ENCODE data around the gene SERINC1. TPM values are rescaled to one million over a fixed set of nuclear protein-coding genes. Genes with fewer than 3 reads are reported as not detected.
"Not testable (repeated sequence)": the region's sequence is repeated elsewhere in the genome, so short reads cannot be mapped to it uniquely, and the experiment has no call there.

The SERINC1 gene
- total RNA-seq = 176 TPM

DNA sequence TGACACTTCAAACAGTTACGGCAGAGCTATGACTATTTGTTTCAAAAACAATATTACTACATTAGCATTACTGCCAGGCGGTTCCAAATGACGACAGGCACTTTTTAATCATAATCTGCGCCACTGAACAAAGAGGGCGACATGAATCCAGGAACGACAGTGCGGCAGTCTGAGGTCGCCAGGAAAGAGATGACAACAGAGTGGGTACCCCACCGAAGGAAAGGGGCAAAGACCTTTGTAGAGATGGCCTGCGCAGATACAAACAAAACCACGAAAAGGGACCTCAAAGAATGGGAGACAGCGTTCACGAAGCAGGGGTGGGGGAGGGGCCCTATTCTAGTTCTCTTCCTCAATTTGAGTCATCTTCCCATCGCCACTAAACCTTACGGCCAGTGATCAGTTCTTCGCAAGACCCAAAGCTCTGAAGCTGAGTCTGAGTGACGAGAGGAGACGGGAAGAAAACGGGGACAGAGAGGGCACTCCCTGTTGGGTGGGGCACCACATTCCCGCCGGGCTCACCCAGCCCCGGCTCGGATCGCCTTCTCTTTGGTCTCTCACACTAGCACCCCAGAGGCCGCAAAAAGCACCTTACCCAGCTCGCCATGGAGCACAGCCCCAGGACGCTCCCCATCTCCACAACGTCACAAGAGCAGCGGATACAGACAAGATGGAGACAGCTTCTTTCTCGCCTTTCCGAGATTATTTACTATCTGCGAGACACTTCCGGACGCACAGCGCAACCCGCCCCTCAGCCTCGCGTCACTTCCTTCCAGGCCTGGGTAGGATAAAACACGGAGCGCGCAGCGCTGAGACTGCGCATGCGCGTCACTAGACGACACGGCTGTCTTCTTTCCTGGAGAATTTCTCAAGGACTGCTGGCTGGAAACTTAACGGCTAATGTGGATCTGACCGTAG is at the start of gene SERINC1:
SERINC1 (minus strand) TSS at position 701 of the 915 bp plus-strand sequence; CDS start at position 631, 70 bp downstream.
- Histone ChIP-seq H3K9me3 (ENCODE audit: control insufficient read depth in 3 of 3, low read length in 3 of 3) (no peaks in the 10 kb centered on the region), H3K36me3 (ENCODE audit: control insufficient read depth in 3 of 3, insufficient read depth in 3 of 3, low read length in 3 of 3) (peaks cover 0 to 4% (median 0%) of the 10 kb centered on the region in 3 donors), H3K4me3 (ENCODE audit: low read length in 3 of 3) (peak within 1 kb of the TSS; percentile 97 to 99 (median 98)), H3K4me1 (ENCODE audit: control insufficient read depth in 3 of 3, insufficient read depth in 3 of 3, low read length in 3 of 3) (peaks cover 4 to 8% (median 4%) of the 10 kb centered on the region in 3 donors), H3K9ac (ENCODE audit: low read depth in 1 of 3, low read length in 3 of 3) (peak within 1 kb of the TSS; percentile 90 to 99 (median 97)), H3K27me3 (ENCODE audit: control insufficient read depth in 3 of 3, insufficient read depth in 3 of 3, low read length in 3 of 3) (no peaks in the 10 kb centered on the region), H3K27ac (ENCODE audit: low read depth, low read length) (peak within 1 kb of the TSS; percentile 90)

DNA sequence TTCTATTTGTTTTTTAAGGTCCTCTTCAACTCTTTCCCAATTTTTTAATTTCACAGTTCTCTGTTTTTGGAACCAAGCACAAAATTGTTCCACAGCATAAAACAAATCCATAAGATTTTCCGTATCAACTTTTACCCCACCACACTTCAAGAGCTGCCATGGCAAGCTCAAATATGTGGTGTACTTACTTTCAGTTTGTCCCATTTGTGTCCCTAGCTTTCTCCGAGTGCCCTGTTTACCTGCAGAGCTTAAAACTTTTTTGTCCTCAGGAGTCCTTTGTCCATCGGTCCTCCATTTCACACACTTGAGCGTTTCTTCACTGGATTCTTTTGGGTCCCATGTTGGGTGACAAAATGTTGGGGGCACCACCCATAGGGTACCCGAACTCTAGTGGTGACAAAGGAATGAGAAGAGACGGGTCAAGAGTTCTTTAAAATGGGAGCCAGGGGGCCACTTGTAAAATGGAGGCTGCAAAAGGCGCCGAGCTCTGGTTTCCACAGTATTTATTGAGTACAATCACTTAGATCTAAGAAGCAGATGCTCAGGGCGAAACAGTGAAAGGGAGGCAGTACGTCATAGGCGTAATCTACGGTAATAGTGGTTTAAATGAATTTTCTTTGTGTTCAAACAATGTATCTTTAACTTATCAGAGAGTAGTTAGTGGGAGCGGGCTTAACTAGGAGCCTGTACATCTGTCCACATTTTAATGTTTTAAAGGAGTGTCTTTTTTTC is 39.8 kb upstream of the SERINC1 start:
- no peaks in the 10 kb centered on the region for H3K27me3 ChIP-seq (ENCODE audit: control insufficient read depth in 3 of 3, insufficient read depth in 3 of 3, low read length in 3 of 3)
- H3K36me3 ChIP-seq (ENCODE audit: control insufficient read depth in 3 of 3, insufficient read depth in 3 of 3, low read length in 3 of 3) = no peaks in the 10 kb centered on the region
- H3K4me3 ChIP-seq (ENCODE audit: low read length in 3 of 3) = no peak overlapping the region
- H3K9ac ChIP-seq (ENCODE audit: low read depth in 1 of 3, low read length in 3 of 3) = no peak overlapping the region
- no peaks in the 10 kb centered on the region for H3K4me1 ChIP-seq (ENCODE audit: control insufficient read depth in 3 of 3, insufficient read depth in 3 of 3, low read length in 3 of 3)
- no peak overlapping the region for H3K27ac ChIP-seq (ENCODE audit: low read depth, low read length)
- H3K9me3 ChIP-seq (ENCODE audit: control insufficient read depth in 3 of 3, low read length in 3 of 3) = no peaks in the 10 kb centered on the region

DNA sequence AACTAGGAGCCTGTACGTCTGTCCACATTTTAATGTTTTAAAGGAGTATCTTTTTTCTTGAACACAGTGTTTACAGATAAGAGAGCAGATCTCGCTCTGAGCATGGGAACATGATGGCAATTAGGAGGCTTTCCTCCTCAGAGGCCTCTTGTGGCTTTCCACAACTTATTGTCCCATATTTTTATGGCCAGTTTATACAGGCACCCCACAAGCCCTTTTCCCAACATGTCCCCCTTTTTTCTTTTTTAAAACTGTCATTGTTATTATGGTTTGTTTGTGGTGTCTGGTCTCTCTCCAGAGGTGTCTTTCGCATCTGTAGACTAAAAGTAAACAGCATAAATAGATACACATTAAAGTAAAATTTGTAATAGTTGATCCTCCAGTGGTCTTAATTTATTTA is 33.6 kb upstream of the SERINC1 start:
- not testable (repeated sequence) for H3K4me3 ChIP-seq (ENCODE audit: low read length in 3 of 3); H3K27me3 ChIP-seq (ENCODE audit: control insufficient read depth in 3 of 3, insufficient read depth in 3 of 3, low read length in 3 of 3); H3K9me3 ChIP-seq (ENCODE audit: control insufficient read depth in 3 of 3, low read length in 3 of 3); H3K27ac ChIP-seq (ENCODE audit: low read depth, low read length); H3K36me3 ChIP-seq (ENCODE audit: control insufficient read depth in 3 of 3, insufficient read depth in 3 of 3, low read length in 3 of 3); H3K9ac ChIP-seq (ENCODE audit: low read depth in 1 of 3, low read length in 3 of 3); H3K4me1 ChIP-seq (ENCODE audit: control insufficient read depth in 3 of 3, insufficient read depth in 3 of 3, low read length in 3 of 3)

DNA sequence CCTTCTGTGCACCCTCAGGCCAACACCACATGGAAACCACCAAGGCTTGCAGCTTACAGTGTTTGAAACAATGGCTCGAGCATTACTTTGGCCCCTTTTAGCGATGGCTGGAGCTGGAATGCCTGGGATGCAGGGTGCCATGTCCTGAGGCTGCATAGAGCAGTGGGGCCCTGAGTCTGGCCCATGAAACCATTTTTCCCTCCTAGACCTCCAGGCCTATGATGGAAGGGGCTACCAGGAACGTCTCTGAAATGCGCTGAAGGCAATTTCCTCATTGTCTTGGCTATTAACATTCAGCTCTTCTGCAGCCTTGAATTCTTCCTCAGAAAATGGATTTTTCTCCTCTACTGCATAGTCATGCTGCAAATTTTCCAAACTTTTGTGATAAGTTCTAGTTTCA is 29.9 kb upstream of the SERINC1 start:
- Histone ChIP-seq H3K27me3 (ENCODE audit: control insufficient read depth in 3 of 3, insufficient read depth in 3 of 3, low read length in 3 of 3) (no peaks in the 10 kb centered on the region), H3K4me1 (ENCODE audit: control insufficient read depth in 3 of 3, insufficient read depth in 3 of 3, low read length in 3 of 3) (no peaks in the 10 kb centered on the region), H3K4me3 (ENCODE audit: low read length in 3 of 3) (no peak overlapping the region), H3K9ac (ENCODE audit: low read depth in 1 of 3, low read length in 3 of 3) (no peak overlapping the region), H3K27ac (ENCODE audit: low read depth, low read length) (no peak overlapping the region), H3K36me3 (ENCODE audit: control insufficient read depth in 3 of 3, insufficient read depth in 3 of 3, low read length in 3 of 3) (no peaks in the 10 kb centered on the region), H3K9me3 (ENCODE audit: control insufficient read depth in 3 of 3, low read length in 3 of 3) (peaks cover 0 to 3% (median 3%) of the 10 kb centered on the region in 3 donors)

DNA sequence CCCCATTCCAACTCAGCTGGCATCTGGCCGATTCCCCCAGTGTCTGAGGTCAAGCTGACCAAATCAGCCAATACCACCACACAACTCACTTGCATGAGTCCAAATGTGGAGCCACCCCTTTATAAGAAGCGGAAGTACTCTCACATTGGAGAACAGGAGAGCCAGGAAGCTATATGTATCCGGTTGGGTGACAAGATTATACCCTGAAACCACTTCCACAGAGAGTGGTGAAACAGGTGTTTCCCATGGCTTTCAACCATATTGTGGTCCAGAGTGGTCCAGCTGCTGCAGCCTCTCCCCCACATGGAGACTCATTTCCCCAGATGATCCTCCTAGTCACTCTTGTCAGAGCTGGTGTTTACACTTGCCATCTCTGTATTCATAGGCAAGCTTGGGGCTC is 24.0 kb upstream of the SERINC1 start:
- Histone ChIP-seq H3K36me3 (ENCODE audit: control insufficient read depth in 3 of 3, insufficient read depth in 3 of 3, low read length in 3 of 3) (no peaks in the 10 kb centered on the region), H3K9me3 (ENCODE audit: control insufficient read depth in 3 of 3, low read length in 3 of 3) (peaks cover 0 to 2% (median 0%) of the 10 kb centered on the region in 3 donors)

DNA sequence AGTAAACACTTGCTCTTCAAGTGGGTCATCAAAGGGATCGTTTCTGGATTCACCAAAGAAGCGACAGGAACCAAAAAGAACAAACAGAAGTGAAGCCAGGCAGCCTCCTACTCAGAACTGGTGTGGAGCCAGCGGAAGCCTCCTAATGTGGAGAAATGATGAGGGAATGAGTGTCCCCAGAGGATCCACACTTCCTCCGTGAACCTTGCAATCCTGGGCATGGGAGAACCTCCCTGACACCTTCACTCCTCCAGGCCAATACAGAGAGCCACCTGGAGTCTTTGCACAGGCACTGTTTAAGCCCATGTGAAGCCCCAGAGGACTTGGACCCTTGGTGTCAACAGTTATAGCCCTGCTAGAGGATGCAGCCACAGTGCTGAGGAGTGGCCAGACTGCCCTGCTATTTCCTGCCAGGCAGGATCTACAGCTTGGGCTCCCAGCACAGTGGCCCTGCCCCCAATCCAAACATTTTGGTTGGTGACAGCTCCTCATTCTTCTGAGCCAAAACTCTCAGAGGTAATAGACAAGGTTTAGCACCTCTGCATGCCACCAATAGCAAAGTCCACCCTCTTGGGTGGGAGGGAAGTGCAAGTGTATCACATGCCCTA is 23.2 kb upstream of the SERINC1 start:
- Histone ChIP-seq H3K4me1 (ENCODE audit: control insufficient read depth in 3 of 3, insufficient read depth in 3 of 3, low read length in 3 of 3) (no peaks in the 10 kb centered on the region), H3K27ac (ENCODE audit: low read depth, low read length) (no peak overlapping the region), H3K9me3 (ENCODE audit: control insufficient read depth in 3 of 3, low read length in 3 of 3) (peaks cover 0 to 2% (median 0%) of the 10 kb centered on the region in 3 donors), H3K27me3 (ENCODE audit: control insufficient read depth in 3 of 3, insufficient read depth in 3 of 3, low read length in 3 of 3) (no peaks in the 10 kb centered on the region), H3K4me3 (ENCODE audit: low read length in 3 of 3) (no peak overlapping the region), H3K36me3 (ENCODE audit: control insufficient read depth in 3 of 3, insufficient read depth in 3 of 3, low read length in 3 of 3) (no peaks in the 10 kb centered on the region), H3K9ac (ENCODE audit: low read depth in 1 of 3, low read length in 3 of 3) (no peak overlapping the region)

More for the DNA sequence above, 24.0 kb upstream of the SERINC1 start:
- Histone ChIP-seq H3K4me1 (ENCODE audit: control insufficient read depth in 3 of 3, insufficient read depth in 3 of 3, low read length in 3 of 3) (no peaks in the 10 kb centered on the region), H3K9ac (ENCODE audit: low read depth in 1 of 3, low read length in 3 of 3) (no peak overlapping the region), H3K27me3 (ENCODE audit: control insufficient read depth in 3 of 3, insufficient read depth in 3 of 3, low read length in 3 of 3) (no peaks in the 10 kb centered on the region), H3K4me3 (ENCODE audit: low read length in 3 of 3) (no peak overlapping the region), H3K27ac (ENCODE audit: low read depth, low read length) (no peak overlapping the region)

DNA sequence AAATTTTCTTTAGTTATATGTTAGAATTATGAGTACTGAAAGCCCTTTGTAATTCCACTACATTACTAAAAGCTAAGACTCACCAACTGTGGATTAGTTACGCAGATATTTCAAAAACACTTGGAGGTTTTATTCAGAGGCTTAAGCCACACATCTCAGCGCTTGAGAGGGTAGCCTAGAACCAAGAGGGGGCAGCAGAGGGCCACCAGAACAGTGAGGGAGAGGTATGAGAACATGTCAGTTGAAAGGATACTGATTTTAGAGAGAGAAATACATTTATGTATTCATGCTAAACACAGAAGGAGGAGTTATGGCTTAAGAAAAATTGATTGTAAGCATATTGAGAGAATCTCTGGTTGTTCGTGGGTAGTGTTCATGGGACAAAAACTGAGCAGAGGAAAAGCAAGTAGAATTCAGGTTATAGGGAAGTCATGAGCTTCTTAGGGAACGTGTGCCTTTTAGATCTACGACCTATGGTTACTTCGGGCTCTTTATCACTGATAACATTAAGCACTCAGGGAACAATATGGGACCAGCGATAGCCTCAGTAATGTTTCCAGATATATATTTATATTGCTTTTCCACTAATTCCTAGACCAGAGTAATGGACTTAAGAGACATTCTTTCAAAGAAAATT is 20.4 kb upstream of the SERINC1 start:
- Histone ChIP-seq H3K9me3 (ENCODE audit: control insufficient read depth in 3 of 3, low read length in 3 of 3) (peaks cover 0 to 2% (median 0%) of the 10 kb centered on the region in 3 donors), H3K4me3 (ENCODE audit: low read length in 3 of 3) (peak overlapping the region in 1 of 3 donors; percentile 46), H3K4me1 (ENCODE audit: control insufficient read depth in 3 of 3, insufficient read depth in 3 of 3, low read length in 3 of 3) (no peaks in the 10 kb centered on the region), H3K36me3 (ENCODE audit: control insufficient read depth in 3 of 3, insufficient read depth in 3 of 3, low read length in 3 of 3) (no peaks in the 10 kb centered on the region), H3K27ac (ENCODE audit: low read depth, low read length) (no peak overlapping the region), H3K27me3 (ENCODE audit: control insufficient read depth in 3 of 3, insufficient read depth in 3 of 3, low read length in 3 of 3) (no peaks in the 10 kb centered on the region), H3K9ac (ENCODE audit: low read depth in 1 of 3, low read length in 3 of 3) (peak overlapping the region in 1 of 3 donors; percentile 27)

DNA sequence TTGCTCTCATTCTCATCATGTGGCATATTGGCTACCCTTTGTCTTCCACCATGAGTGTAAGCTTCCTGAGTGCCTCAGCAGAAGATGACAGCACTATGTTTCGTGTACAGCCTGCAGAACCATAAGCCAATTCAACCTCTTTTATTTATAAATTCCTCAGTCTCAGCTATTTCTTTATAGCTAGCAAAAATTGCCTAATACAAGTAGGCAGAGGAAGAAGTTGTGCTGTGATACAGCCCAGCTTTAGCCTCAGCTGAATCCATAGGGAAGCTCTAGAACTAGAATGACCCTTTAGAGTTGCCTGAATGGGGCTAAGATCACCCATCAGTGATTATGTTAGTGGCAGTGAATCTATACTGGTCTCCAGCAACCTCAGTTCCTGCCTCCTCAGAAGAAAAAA is 19.0 kb upstream of the SERINC1 start:
- H3K9ac ChIP-seq (ENCODE audit: low read depth in 1 of 3, low read length in 3 of 3) = no peak overlapping the region
- no peaks in the 10 kb centered on the region for H3K36me3 ChIP-seq (ENCODE audit: control insufficient read depth in 3 of 3, insufficient read depth in 3 of 3, low read length in 3 of 3)
- no peak overlapping the region for H3K4me3 ChIP-seq (ENCODE audit: low read length in 3 of 3)

DNA sequence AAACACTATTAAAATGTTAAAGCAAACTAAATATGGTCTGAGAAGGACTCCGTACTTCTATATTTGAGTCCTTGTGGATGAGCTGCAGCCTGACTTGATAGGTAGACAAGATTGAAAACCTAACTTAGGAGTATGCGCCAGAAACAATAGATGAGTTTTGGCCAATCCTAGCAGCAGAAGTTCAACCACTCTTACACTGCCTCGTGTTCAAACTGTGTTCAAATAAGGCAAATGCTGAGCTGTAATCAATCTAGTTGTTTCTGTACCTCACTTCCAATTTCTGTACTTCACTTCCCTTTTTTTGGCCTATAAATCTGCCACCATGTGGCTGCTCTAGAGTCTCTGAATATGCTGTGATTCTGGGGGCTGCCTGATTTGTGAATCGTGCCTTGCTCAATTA is 13.2 kb upstream of the SERINC1 start:
- H3K4me1 ChIP-seq (ENCODE audit: control insufficient read depth in 3 of 3, insufficient read depth in 3 of 3, low read length in 3 of 3) = no peaks in the 10 kb centered on the region
- no peak overlapping the region for H3K27ac ChIP-seq (ENCODE audit: low read depth, low read length)

More for the DNA sequence above, 19.0 kb upstream of the SERINC1 start:
- Histone ChIP-seq H3K9me3 (ENCODE audit: control insufficient read depth in 3 of 3, low read length in 3 of 3) (no peaks in the 10 kb centered on the region), H3K27me3 (ENCODE audit: control insufficient read depth in 3 of 3, insufficient read depth in 3 of 3, low read length in 3 of 3) (no peaks in the 10 kb centered on the region), H3K4me1 (ENCODE audit: control insufficient read depth in 3 of 3, insufficient read depth in 3 of 3, low read length in 3 of 3) (no peaks in the 10 kb centered on the region), H3K27ac (ENCODE audit: low read depth, low read length) (no peak overlapping the region)

More for the DNA sequence above, 13.2 kb upstream of the SERINC1 start:
- Histone ChIP-seq H3K4me3 (ENCODE audit: low read length in 3 of 3) (no peak overlapping the region), H3K9ac (ENCODE audit: low read depth in 1 of 3, low read length in 3 of 3) (no peak overlapping the region), H3K36me3 (ENCODE audit: control insufficient read depth in 3 of 3, insufficient read depth in 3 of 3, low read length in 3 of 3) (no peaks in the 10 kb centered on the region), H3K27me3 (ENCODE audit: control insufficient read depth in 3 of 3, insufficient read depth in 3 of 3, low read length in 3 of 3) (no peaks in the 10 kb centered on the region), H3K9me3 (ENCODE audit: control insufficient read depth in 3 of 3, low read length in 3 of 3) (no peaks in the 10 kb centered on the region)

All from skeletal muscle tissue (tissue), 4 donors.